SU-DHL-6 (cell line): ENCODE measurements around the gene SPINDOC.

ENCODE experiments used
- H2AFZ ChIP-seq: fragments of 200-600 bp; sonication (generic); 2 replicates; pipeline ENCODE4 v1.6.1; 2014; ENCODE audit warnings: low read depth, mild to moderate bottlenecking, moderate library complexity, mixed read lengths, antibody characterized with exemption, low read length; ENCODE audit not compliant: severe bottlenecking
- H3F3A ChIP-seq: fragments of 200-600 bp; shearing (Covaris generic); 2 replicates; pipeline ENCODE4 v1.6.0; 2016; ENCODE audit warnings: antibody characterized with exemption, mild to moderate bottlenecking; ENCODE audit not compliant: insufficient read depth
- H3K27ac ChIP-seq: fragments of 200-600 bp; sonication (generic); 2 replicates; pipeline ENCODE4 v1.5.1; 2016; ENCODE audit warnings: low read depth, mild to moderate bottlenecking, low read length, moderate library complexity, mixed read lengths
- H3K27me3 ChIP-seq: fragments of 200-600 bp; sonication (generic), shearing (Covaris generic); 2 replicates; pipeline ENCODE4 v1.6.0; 2014; ENCODE audit warnings: mild to moderate bottlenecking, low read length
- H3K36me3 ChIP-seq: fragments of 200-600 bp; sonication (generic); 2 replicates; pipeline ENCODE4 v1.6.1; 2014; ENCODE audit warnings: mild to moderate bottlenecking, low read length, mixed read lengths
- H3K4me2 ChIP-seq: fragments of 300-600, 200-600 bp; shearing (Covaris generic), sonication (generic); 2 replicates; pipeline ENCODE4 v1.6.0; 2014; ENCODE audit warnings: low read length, low read depth, mild to moderate bottlenecking; ENCODE audit not compliant: poor library complexity, severe bottlenecking
- H3K4me3 ChIP-seq: fragments of 200-600 bp; sonication (generic); 2 replicates; pipeline ENCODE4 v1.5.1; 2014; ENCODE audit warnings: antibody characterized with exemption, low read length, mild to moderate bottlenecking, mixed read lengths; ENCODE audit not compliant: insufficient read depth, poor library complexity, severe bottlenecking
- H3K79me2 ChIP-seq: fragments of 200-600 bp; sonication (generic); 2 replicates; pipeline ENCODE4 v1.6.1; 2014; ENCODE audit warnings: mild to moderate bottlenecking, low read length, moderate library complexity; ENCODE audit not compliant: insufficient read depth
- H3K9ac ChIP-seq: fragments of 200-600 bp; sonication (generic); 2 replicates; pipeline ENCODE4 v1.7.0; 2014; ENCODE audit warnings: mild to moderate bottlenecking, low read length
- H3K9me2 ChIP-seq: fragments of 200-600 bp; sonication (generic); replicated peaks from 2 replicates; pipeline ENCODE4 v1.6.1; 2014; ENCODE audit warnings: low read length; ENCODE audit not compliant: insufficient read depth
- H3K9me3 ChIP-seq: fragments of 200-600 bp; sonication (generic); 2 replicates; pipeline ENCODE4 v1.6.1; 2014; ENCODE audit warnings: low read length, mixed read lengths; ENCODE audit not compliant: insufficient read depth
- H4K20me1 ChIP-seq: fragments of 200-600 bp; sonication (generic); 2 replicates; pipeline ENCODE4 v1.6.1; 2014; ENCODE audit warnings: low read depth, mild to moderate bottlenecking, antibody characterized with exemption, low read length, moderate library complexity, mixed read lengths
- CTCF ChIP-seq: fragments of 200-600 bp; sonication (generic); IDR thresholded peaks from one replicate; pipeline ENCODE4 v1.5.1; 2017; ENCODE audit warnings: antibody characterized with exemption, mild to moderate bottlenecking, low read length, moderate library complexity; ENCODE audit not compliant: insufficient read depth, poor library complexity, severe bottlenecking
- EZH2phosphoT487 ChIP-seq: fragments of 200-600 bp; sonication (generic), shearing (Covaris generic); conservative IDR thresholded peaks from 2 replicates; pipeline ENCODE4 v1.6.1; 2018; ENCODE audit warnings: mild to moderate bottlenecking, antibody characterized with exemption, low read length, moderate library complexity, mixed read lengths

Gene SPINDOC

GRCh38 chr11:63837027-63837688, 23.9 kb downstream of the SPINDOC start:
- no peaks in the 10 kb centered on the region for H3K9me2 ChIP-seq
- no peaks in the 10 kb centered on the region for H3K36me3 ChIP-seq
- no peak overlapping the region for H3K4me3 ChIP-seq
- H3F3A ChIP-seq = no peaks in the 10 kb centered on the region
- no peak overlapping the region for H3K4me2 ChIP-seq
- TF ChIP-seq EZH2phosphoT487 = no peak
- TF ChIP-seq CTCF = peak; percentile 42
- H3K9ac ChIP-seq = peak overlapping the region; percentile 56; the same call in 1 of the 2 replicates
- H2AFZ ChIP-seq = no peak overlapping the region
- peaks cover 30% of the 10 kb centered on the region for H3K79me2 ChIP-seq
- H4K20me1 ChIP-seq = peaks cover 4% of the 10 kb centered on the region; the same call in 1 of the 2 replicates
- H3K9me3 ChIP-seq = no peaks in the 10 kb centered on the region
- no peak overlapping the region for H3K27ac ChIP-seq
- H3K27me3 ChIP-seq = no peaks in the 10 kb centered on the region

- no peak overlapping the region for H3K4me3 ChIP-seq
- peaks cover 35% of the 10 kb centered on the region for H3K79me2 ChIP-seq
- H3K36me3 ChIP-seq = no peaks in the 10 kb centered on the region
- peak overlapping the region; percentile 61 for H3K4me2 ChIP-seq
- peak overlapping the region; percentile 28 for H2AFZ ChIP-seq
- TF ChIP-seq CTCF = no peak
- TF ChIP-seq EZH2phosphoT487 = no peak
- peaks cover 4% of the 10 kb centered on the region; the same call in 1 of the 2 replicates for H4K20me1 ChIP-seq
- peak overlapping the region; percentile 62 for H3K27ac ChIP-seq
- H3K9me3 ChIP-seq = no peaks in the 10 kb centered on the region
- H3K9ac ChIP-seq = peak overlapping the region; percentile 56
- no peaks in the 10 kb centered on the region for H3F3A ChIP-seq
- H3K9me2 ChIP-seq = no peaks in the 10 kb centered on the region
- H3K27me3 ChIP-seq = no peaks in the 10 kb centered on the region
Observed at GRCh38 chr11:63837739-63838138, 24.5 kb downstream of the SPINDOC start.

- H2AFZ ChIP-seq = peak overlapping the region; percentile 28
- no peaks in the 10 kb centered on the region for H3F3A ChIP-seq
- peak overlapping the region; percentile 56 for H3K9ac ChIP-seq
- H3K27ac ChIP-seq = peak overlapping the region; percentile 62
- H3K36me3 ChIP-seq = no peaks in the 10 kb centered on the region
- peaks cover 4% of the 10 kb centered on the region; the same call in 1 of the 2 replicates for H4K20me1 ChIP-seq
- H3K79me2 ChIP-seq = peaks cover 40% of the 10 kb centered on the region
- H3K9me3 ChIP-seq = no peaks in the 10 kb centered on the region
- H3K27me3 ChIP-seq = no peaks in the 10 kb centered on the region
- peak overlapping the region; percentile 61 for H3K4me2 ChIP-seq
- TF ChIP-seq EZH2phosphoT487 (no peak), CTCF (no peak)
- H3K4me3 ChIP-seq = peak overlapping the region; percentile 39
- no peaks in the 10 kb centered on the region for H3K9me2 ChIP-seq
Observed at GRCh38 chr11:63838150-63838677, 25.0 kb downstream of the SPINDOC start.
